Ishikawa (cell line): Measurements from ENCODE around the gene DCAF8.

Experiments
- EGR1 ChIP-seq: IDR thresholded peaks from 2 replicates; pipeline ENCODE4 v1.6.1; 2012
- EP300 ChIP-seq: IDR thresholded peaks from 2 replicates; pipeline ENCODE4 v1.6.1; 2012; ENCODE audit warnings: borderline replicate concordance
- MAX ChIP-seq: IDR thresholded peaks from 2 replicates; pipeline ENCODE4 v1.6.1; 2012
- RAD21 ChIP-seq: IDR thresholded peaks from 2 replicates; pipeline ENCODE4 v1.6.1; 2012; ENCODE audit warnings: low read depth
- REST ChIP-seq: IDR thresholded peaks from 2 replicates; pipeline ENCODE4 v1.6.1; 2012; ENCODE audit warnings: low read depth, mild to moderate bottlenecking
- TAF1 ChIP-seq: IDR thresholded peaks from 2 replicates; pipeline ENCODE4 v1.6.1; 2012; ENCODE audit warnings: low read depth, mild to moderate bottlenecking
- TCF12 ChIP-seq: IDR thresholded peaks from 2 replicates; pipeline ENCODE4 v1.6.1; 2012; ENCODE audit warnings: low read depth
- TEAD4 ChIP-seq: IDR thresholded peaks from 2 replicates; pipeline ENCODE4 v1.6.1; 2012
- USF1 ChIP-seq: IDR thresholded peaks from 2 replicates; pipeline ENCODE4 v1.6.1; 2012
- YY1 ChIP-seq: IDR thresholded peaks from 2 replicates; pipeline ENCODE4 v1.6.1; 2012; ENCODE audit warnings: low read depth

GRCh38 chr1:160167580-160167979 is 94.8 kb downstream of the DCAF8 start:
- TF ChIP-seq EGR1 (no peak), REST (no peak), EP300 (no peak), YY1 (no peak), TEAD4 (no peak), MAX (no peak), TAF1 (no peak), TCF12 (no peak), RAD21 (no peak), USF1 (no peak)
